ENCODE results near the gene ERCC8.

Gene ERCC8

GRCh38 chr5:60841361-60841760, 103.5 kb downstream of the ERCC8 start:
- ChIA-PET POLR2A (no interaction called here), CTCF (no interaction called here)
- H3K4me3 ChIP-seq (ENCODE audit: low read depth, low read length): no peak overlapping the region
- no peak for TF ChIP-seq CTCF (IDR thresholded peaks at IDR 0.05; ENCODE audit: insufficient read depth, low read length, missing control alignments)
- DNase-seq (ENCODE audit: low read depth, low spot score): no peak

- TF ChIP-seq CTCF (IDR thresholded peaks at IDR 0.05; ENCODE audit: insufficient read depth, low read length, missing control alignments): no peak
- CTCF ChIA-PET: no interaction called here
- DNase-seq (ENCODE audit: low read depth, low spot score): no peak
- POLR2A ChIA-PET: no interaction called here
- no peak overlapping the region for H3K4me3 ChIP-seq (ENCODE audit: low read depth, low read length)
These were observed 108.7 kb downstream of the ERCC8 start for GRCh38 chr5:60836131-60836530.

GRCh38 chr5:60835554-60835953, 109.3 kb downstream of the ERCC8 start:
- no peak for TF ChIP-seq CTCF (IDR thresholded peaks at IDR 0.05; ENCODE audit: insufficient read depth, low read length, missing control alignments)
- no peak overlapping the region for H3K4me3 ChIP-seq (ENCODE audit: low read depth, low read length)
- POLR2A ChIA-PET: no interaction called here
- DNase-seq (ENCODE audit: low read depth, low spot score): no peak
- CTCF ChIA-PET: no interaction called here

- no peak overlapping the region for H3K4me3 ChIP-seq (ENCODE audit: low read depth, low read length)
- no peak for DNase-seq (ENCODE audit: low read depth, low spot score)
- CTCF ChIA-PET: no interaction called here
- no peak for TF ChIP-seq CTCF (IDR thresholded peaks at IDR 0.05; ENCODE audit: insufficient read depth, low read length, missing control alignments)
- POLR2A ChIA-PET: no interaction called here
These were observed 111.3 kb downstream of the ERCC8 start for GRCh38 chr5:60833520-60833919.

- no peak overlapping the region for H3K4me3 ChIP-seq (ENCODE audit: low read depth, low read length)
- TF ChIP-seq CTCF (IDR thresholded peaks at IDR 0.05; ENCODE audit: insufficient read depth, low read length, missing control alignments): no peak
- ChIA-PET POLR2A (no interaction called here), CTCF (no interaction called here)
- no peak for DNase-seq (ENCODE audit: low read depth, low spot score)
These were observed 114.2 kb downstream of the ERCC8 start for GRCh38 chr5:60830581-60831127.

GRCh38 chr5:60829490-60830266, 115.2 kb downstream of the ERCC8 start:
- POLR2A ChIA-PET: no interaction called here

More at GRCh38 chr5:60829490-60830266, 115.2 kb downstream of the ERCC8 start:
- CTCF ChIA-PET: no interaction called here
- no peak for TF ChIP-seq CTCF (IDR thresholded peaks at IDR 0.05; ENCODE audit: insufficient read depth, low read length, missing control alignments)
- no peak for DNase-seq (ENCODE audit: low read depth, low spot score)
- H3K4me3 ChIP-seq (ENCODE audit: low read depth, low read length): no peak overlapping the region

All from AG04449 (cell line).